K562 (cell line): ENCODE measurements around the gene TCFL5. TPM values are rescaled to one million over a fixed set of nuclear protein-coding genes. Genes with fewer than 3 reads are reported as not detected.

Experiments
- BCOR ChIP-seq: fragments of 450-650 bp; IDR thresholded peaks from 2 replicates; pipeline ENCODE4 v1.6.1; 2016
- CHD7 ChIP-seq: fragments of 200-600 bp; sonication (generic); IDR thresholded peaks from one replicate; pipeline ENCODE4 v1.6.1; 2012; ENCODE audit warnings: mild to moderate bottlenecking, low read depth, low read length, inconsistent platforms
- CREB1 ChIP-seq, 2 experiments: sonication (generic) in 1 of 2; formaldehyde crosslinking in 1 of 2; IDR thresholded peaks; 2 replicates each; pipeline versions ENCODE4 v1.6.1 to v1.8.0; 2012 to 2022; ENCODE audit warnings: inconsistent platforms in 1 of 2, mild to moderate bottlenecking in 1 of 2, missing genetic modification reagents in 1 of 2, moderate library complexity in 1 of 2
- NFIX ChIP-seq: fragments of 250-450 bp; sonication (Bioruptor Pico); IDR thresholded peaks from 2 replicates; pipeline ENCODE4 v1.4.0; 2020; ENCODE audit warnings: low read depth, mild to moderate bottlenecking, moderate library complexity
- NFRKB ChIP-seq: fragments of 450-650 bp; IDR thresholded peaks from 2 replicates; pipeline ENCODE4 v1.6.1; 2016; ENCODE audit warnings: low read depth
- NR1H2 ChIP-seq: sonication (generic); formaldehyde crosslinking; IDR thresholded peaks from 2 replicates; pipeline ENCODE4 v1.4.0; 2020; ENCODE audit warnings: mild to moderate bottlenecking, missing genetic modification reagents
- POLR2G ChIP-seq: fragments of 200-400 bp; formaldehyde crosslinking; IDR thresholded peaks from 2 replicates; pipeline ENCODE4 v1.6.1; 2017; ENCODE audit warnings: low read depth, mild to moderate bottlenecking, antibody characterized with exemption, low read length, moderate library complexity
- RBM22 ChIP-seq: fragments of 200-400 bp; formaldehyde crosslinking; IDR thresholded peaks from 2 replicates; pipeline ENCODE4 v1.6.1; 2018; ENCODE audit warnings: low read length, low read depth; ENCODE audit not compliant: poor library complexity, severe bottlenecking
- RUNX1 ChIP-seq: sonication (generic); IDR thresholded peaks from 2 replicates; pipeline ENCODE4 v1.6.1; 2016; ENCODE audit warnings: antibody characterized with exemption, low read depth
- SPI1 ChIP-seq: IDR thresholded peaks from 2 replicates; pipeline ENCODE4 v1.6.1; 2011; ENCODE audit warnings: low read depth, low read length, control low read depth, borderline replicate concordance
- STAG1 ChIP-seq: sonication (generic); formaldehyde crosslinking; IDR thresholded peaks from 2 replicates; pipeline ENCODE4 v1.5.0; 2020; ENCODE audit warnings: missing genetic modification reagents, borderline replicate concordance
- TAF15 ChIP-seq: fragments of 200-400 bp; formaldehyde crosslinking; IDR thresholded peaks from 2 replicates; pipeline ENCODE4 v1.6.1; 2017; ENCODE audit warnings: mild to moderate bottlenecking, low read depth, low read length, moderate library complexity
- TAF9B ChIP-seq: fragments of 450-650 bp; IDR thresholded peaks from 2 replicates; pipeline ENCODE4 v1.6.1; 2018; ENCODE audit warnings: mild to moderate bottlenecking; ENCODE audit not compliant: partially characterized antibody
- TCF3 ChIP-seq: sonication (generic); formaldehyde crosslinking; IDR thresholded peaks from 2 replicates; pipeline ENCODE4 v1.4.0; 2020; ENCODE audit warnings: mild to moderate bottlenecking, missing genetic modification reagents
- ZNF507 ChIP-seq: conservative IDR thresholded peaks from 2 replicates; pipeline ENCODE4 v1.6.1; 2017; ENCODE audit warnings: missing genetic modification characterization, missing compliant biosample characterization
- ZNF79 ChIP-seq: fragments of 250-450 bp; sonication (Bioruptor Pico); IDR thresholded peaks from 2 replicates; pipeline ENCODE4 v1.4.0; 2020; ENCODE audit warnings: low read depth, mild to moderate bottlenecking, moderate library complexity
- polyA plus RNA-seq, 8 experiments: library from polyadenylated mRNA; depleted of rRNA in 4 of 8; stranded (reverse) in 5 of 8; unstranded in 3 of 8; fragments of >200 nt; fragmentation: Nextera tagmentation in 2 of 8; fragmentation: Illumina TruSeq in 1 of 8; extraction: Ambion mirVana in 2 of 8; extraction: Trizol in 1 of 8; gene quantifications; 2 replicates each; pipeline versions ENCODE4 v1.2.1 to v1.2.3, GENCODE V29; 2011 to 2014; ENCODE audit warnings: inconsistent platforms in 1 of 8, missing spikeins in 1 of 8
- total RNA-seq, 7 experiments: library from RNA; depleted of rRNA in 6 of 7; stranded (reverse); fragments of >200 nt in 6 of 7; fragmentation: Illumina TruSeq in 2 of 7; extraction: Trizol in 2 of 7; gene quantifications; 2 replicates each; pipeline versions ENCODE4 v1.2.1 to v1.2.3, GENCODE V29; 2011 to 2021; ENCODE audit warnings: low replicate concordance in 1 of 7
- TF ChIP-seq, protein P1 (sequence below): sonication (generic); formaldehyde crosslinking; IDR thresholded peaks from 2 replicates; pipeline ENCODE4 v1.8.0; 2022; ENCODE audit warnings: missing genetic modification reagents, mild to moderate bottlenecking, moderate library complexity, borderline replicate concordance

The TCFL5 gene
- total and polyA plus RNA-seq, 9 of the 15 experiments (the other 6 are each of a cell fraction or from before 2014, with no cell fraction given) = 1.00 to 12.6 (median 9.1) TPM

GRCh38 chr20:62832212-62832922 lies 29.3 kb downstream of the TCFL5 start (continued):
- TF ChIP-seq, protein P1, sequence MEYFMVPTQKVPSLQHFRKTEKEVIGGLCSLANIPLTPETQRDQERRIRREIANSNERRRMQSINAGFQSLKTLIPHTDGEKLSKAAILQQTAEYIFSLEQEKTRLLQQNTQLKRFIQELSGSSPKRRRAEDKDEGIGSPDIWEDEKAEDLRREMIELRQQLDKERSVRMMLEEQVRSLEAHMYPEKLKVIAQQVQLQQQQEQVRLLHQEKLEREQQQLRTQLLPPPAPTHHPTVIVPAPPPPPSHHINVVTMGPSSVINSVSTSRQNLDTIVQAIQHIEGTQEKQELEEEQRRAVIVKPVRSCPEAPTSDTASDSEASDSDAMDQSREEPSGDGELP (CRISPR knock-in tag) = peak; percentile 47; the same call in 1 of the 2 replicates
- TF ChIP-seq TAF15 (no peak), ZNF507 (no peak), SPI1 (peak; percentile 40; the same call in 1 of the 2 replicates), RUNX1 (no peak), NFIX (CRISPR knock-in tag) (no peak), RBM22 (no peak), NFRKB (no peak), TCF3 (CRISPR knock-in tag) (no peak), CREB1 (IDR thresholded peaks at IDR 0.05) (no peak), CREB1 (CRISPR knock-in tag; IDR thresholded peaks at IDR 0.05) (0 out of 2 replicates have a peak, but pooled peaks have one; percentile 25), CHD7 (no peak), BCOR (no peak), TAF9B (no peak), STAG1 (CRISPR knock-in tag) (no peak), POLR2G (no peak), ZNF79 (no peak), NR1H2 (no peak)
